ENCODE measurements around the gene PTPRT. TPM values are rescaled to one million over a fixed set of nuclear protein-coding genes. Genes with fewer than 3 reads are reported as not detected.

The PTPRT gene
- total RNA-seq, 2 donors from 2014 or later = not detected

GRCh38 chr20:42461965-42462593, 727.6 kb downstream of the PTPRT start:
- no peaks in the 10 kb centered on the region for H3K4me1 ChIP-seq (ENCODE audit: control insufficient read depth in 1 of 2, low read depth in 2 of 2)
- no peak overlapping the region for H3K4me3 ChIP-seq
- H3K27me3 ChIP-seq (replicated peaks; ENCODE audit: insufficient read depth) = no peaks in the 10 kb centered on the region
- TF ChIP-seq CTCF (IDR thresholded peaks at IDR 0.05) = no peak
- no peaks in the 10 kb centered on the region for H3K36me3 ChIP-seq
- H3K27ac ChIP-seq = no peak overlapping the region
- H3K9me3 ChIP-seq = no peaks in the 10 kb centered on the region
- no peak for ATAC-seq (ENCODE audit: insufficient number of reproducible peaks, low FRiP score, low read depth)
- DNase-seq (ENCODE audit: low spot score) = no peak

- TF ChIP-seq CTCF (IDR thresholded peaks at IDR 0.05) = no peak
- ATAC-seq (ENCODE audit: insufficient number of reproducible peaks, low FRiP score, low read depth) = no peak
Observed at GRCh38 chr20:42461291-42461690, 728.4 kb downstream of the PTPRT start.

GRCh38 chr20:42447270-42447669, 742.4 kb downstream of the PTPRT start:
- Histone ChIP-seq H3K27ac (no peak overlapping the region), H3K27me3 (replicated peaks; ENCODE audit: insufficient read depth) (no peaks in the 10 kb centered on the region), H3K4me3 (no peak overlapping the region), H3K9me3 (no peaks in the 10 kb centered on the region), H3K4me1 (ENCODE audit: control insufficient read depth in 1 of 2, low read depth in 2 of 2) (no peaks in the 10 kb centered on the region), H3K36me3 (no peaks in the 10 kb centered on the region)
- ATAC-seq (ENCODE audit: insufficient number of reproducible peaks, low FRiP score, low read depth) (no peak), DNase-seq (ENCODE audit: low spot score) (no peak)
- no peak for TF ChIP-seq CTCF (IDR thresholded peaks at IDR 0.05)

More at GRCh38 chr20:42461291-42461690, 728.4 kb downstream of the PTPRT start:
- Histone ChIP-seq H3K9me3 (no peaks in the 10 kb centered on the region), H3K27ac (no peak overlapping the region), H3K36me3 (no peaks in the 10 kb centered on the region), H3K27me3 (replicated peaks; ENCODE audit: insufficient read depth) (no peaks in the 10 kb centered on the region), H3K4me3 (no peak overlapping the region), H3K4me1 (ENCODE audit: control insufficient read depth in 1 of 2, low read depth in 2 of 2) (no peaks in the 10 kb centered on the region)
- DNase-seq (ENCODE audit: low spot score) = no peak

- Histone ChIP-seq H3K36me3 (no peaks in the 10 kb centered on the region), H3K27ac (no peak overlapping the region), H3K9me3 (no peaks in the 10 kb centered on the region), H3K4me3 (no peak overlapping the region), H3K4me1 (ENCODE audit: control insufficient read depth in 1 of 2, low read depth in 2 of 2) (no peaks in the 10 kb centered on the region), H3K27me3 (replicated peaks; ENCODE audit: insufficient read depth) (no peaks in the 10 kb centered on the region)
- DNase-seq (ENCODE audit: low spot score) (no peak), ATAC-seq (ENCODE audit: insufficient number of reproducible peaks, low FRiP score, low read depth) (no peak)
- TF ChIP-seq CTCF (IDR thresholded peaks at IDR 0.05) = no peak
Observed at GRCh38 chr20:42444799-42445198, 744.9 kb downstream of the PTPRT start.

GRCh38 chr20:42443200-42443599, 746.5 kb downstream of the PTPRT start:
- no peaks in the 10 kb centered on the region for H3K9me3 ChIP-seq
- no peaks in the 10 kb centered on the region for H3K27me3 ChIP-seq (replicated peaks; ENCODE audit: insufficient read depth)
- H3K4me1 ChIP-seq (ENCODE audit: control insufficient read depth in 1 of 2, low read depth in 2 of 2) = no peaks in the 10 kb centered on the region
- ATAC-seq (ENCODE audit: insufficient number of reproducible peaks, low FRiP score, low read depth) (no peak), DNase-seq (ENCODE audit: low spot score) (no peak)
- H3K4me3 ChIP-seq = no peak overlapping the region
- no peaks in the 10 kb centered on the region for H3K36me3 ChIP-seq
- no peak overlapping the region for H3K27ac ChIP-seq
- TF ChIP-seq CTCF (IDR thresholded peaks at IDR 0.05) = no peak
